ENCODE data around the gene APP. TPM values are rescaled to one million over a fixed set of nuclear protein-coding genes. Genes with fewer than 3 reads are reported as not detected.

APP gene
- total RNA-seq, 4 donors from 2014 or later, result 234 to 376 (median 343) TPM

GRCh38 chr21:25994758-25995163, 175.8 kb downstream of the APP start:
- Histone ChIP-seq H3K27ac (no peak overlapping the region), H3K36me3 (peaks cover 30% of the 10 kb centered on the region), H3K27me3 (no peaks in the 10 kb centered on the region), H3K4me3 (no peak overlapping the region), H3K9me3 (no peaks in the 10 kb centered on the region), H3K4me1 (peaks cover 5% of the 10 kb centered on the region)
- 95% methylated on average over 1 of the region's 1 CpG for WGBS
- TF ChIP-seq EP300 (IDR thresholded peaks at IDR 0.05), result no peak
- no peak for TF ChIP-seq CTCF (IDR thresholded peaks at IDR 0.05)
- no peak for TF ChIP-seq POLR2AphosphoS5 (IDR thresholded peaks at IDR 0.05)
- TF ChIP-seq POLR2A (IDR thresholded peaks at IDR 0.05), result no peak
- no peak for DNase-seq (ENCODE audit: low spot score in 2 of 2)

GRCh38 chr21:25988738-25989137, 181.8 kb downstream of the APP start:
- no peak overlapping the region for H3K27ac ChIP-seq
- H3K4me1 ChIP-seq, result no peaks in the 10 kb centered on the region
- 89% methylated on average over 7 of the region's 7 CpGs for WGBS
- no peaks in the 10 kb centered on the region for H3K27me3 ChIP-seq
- no peaks in the 10 kb centered on the region for H3K9me3 ChIP-seq
- peaks cover 15% of the 10 kb centered on the region for H3K36me3 ChIP-seq
- DNase-seq (ENCODE audit: low spot score in 2 of 2), result no peak
- TF ChIP-seq EP300 (IDR thresholded peaks at IDR 0.05) (no peak), POLR2AphosphoS5 (IDR thresholded peaks at IDR 0.05) (no peak), CTCF (IDR thresholded peaks at IDR 0.05) (no peak), POLR2A (IDR thresholded peaks at IDR 0.05) (no peak)
- H3K4me3 ChIP-seq, result no peak overlapping the region

GRCh38 chr21:25987531-25987930, 183.0 kb downstream of the APP start:
- no peak overlapping the region for H3K4me3 ChIP-seq
- peaks cover 3% of the 10 kb centered on the region for H3K36me3 ChIP-seq
- H3K4me1 ChIP-seq, result no peaks in the 10 kb centered on the region
- no peaks in the 10 kb centered on the region for H3K9me3 ChIP-seq
- H3K27me3 ChIP-seq, result no peaks in the 10 kb centered on the region
- H3K27ac ChIP-seq, result no peak overlapping the region
- WGBS, result 93% methylated on average over 2 of the region's 2 CpGs
- DNase-seq (ENCODE audit: low spot score in 2 of 2), result no peak
- TF ChIP-seq POLR2AphosphoS5 (IDR thresholded peaks at IDR 0.05), result no peak
- no peak for TF ChIP-seq EP300 (IDR thresholded peaks at IDR 0.05)
- no peak for TF ChIP-seq POLR2A (IDR thresholded peaks at IDR 0.05)
- no peak for TF ChIP-seq CTCF (IDR thresholded peaks at IDR 0.05)

GRCh38 chr21:25986928-25987327, 183.6 kb downstream of the APP start:
- TF ChIP-seq POLR2AphosphoS5 (IDR thresholded peaks at IDR 0.05), result no peak
- TF ChIP-seq CTCF (IDR thresholded peaks at IDR 0.05), result no peak
- TF ChIP-seq EP300 (IDR thresholded peaks at IDR 0.05), result no peak
- TF ChIP-seq POLR2A (IDR thresholded peaks at IDR 0.05), result no peak
- WGBS, result 65% methylated on average over 2 of the region's 2 CpGs
- Histone ChIP-seq H3K27ac (no peak overlapping the region), H3K4me3 (no peak overlapping the region), H3K36me3 (peaks cover 7% of the 10 kb centered on the region), H3K9me3 (no peaks in the 10 kb centered on the region), H3K27me3 (no peaks in the 10 kb centered on the region), H3K4me1 (no peaks in the 10 kb centered on the region)
- DNase-seq (ENCODE audit: low spot score in 2 of 2), result no peak

GRCh38 chr21:25985990-25986389, 184.6 kb downstream of the APP start:
- Histone ChIP-seq H3K4me1 (no peaks in the 10 kb centered on the region), H3K27ac (no peak overlapping the region), H3K27me3 (no peaks in the 10 kb centered on the region), H3K4me3 (no peak overlapping the region), H3K36me3 (peaks cover 10% of the 10 kb centered on the region), H3K9me3 (no peaks in the 10 kb centered on the region)
- TF ChIP-seq POLR2A (IDR thresholded peaks at IDR 0.05), result no peak
- no peak for TF ChIP-seq CTCF (IDR thresholded peaks at IDR 0.05)
- TF ChIP-seq EP300 (IDR thresholded peaks at IDR 0.05), result no peak
- TF ChIP-seq POLR2AphosphoS5 (IDR thresholded peaks at IDR 0.05), result no peak
- DNase-seq (ENCODE audit: low spot score in 2 of 2), result no peak
- WGBS, result 85% methylated on average over 3 of the region's 3 CpGs
